ENCODE data around the gene SCARB1.

SCARB1 gene

GRCh38 chr12:124764451-124764850 lies 99.2 kb downstream of the SCARB1 start:
- no peak for DNase-seq

GRCh38 chr12:124763594-124763979 lies 100.1 kb downstream of the SCARB1 start:
- DNase-seq: no peak

GRCh38 chr12:124762791-124763593 lies 100.7 kb downstream of the SCARB1 start:
- DNase-seq: no peak

GRCh38 chr12:124762384-124762783 lies 101.3 kb downstream of the SCARB1 start:
- DNase-seq: no peak

GRCh38 chr12:124761871-124762270 lies 101.8 kb downstream of the SCARB1 start:
- DNase-seq: no peak

- no peak for DNase-seq
Measured at GRCh38 chr12:124761056-124761455, 102.6 kb downstream of the SCARB1 start.

- no peak for DNase-seq
Measured at GRCh38 chr12:124760560-124760959, 103.1 kb downstream of the SCARB1 start.

- peak in 1 of 56 donors; percentile 31 for DNase-seq
Measured at GRCh38 chr12:124759841-124760503, 103.7 kb downstream of the SCARB1 start.

- DNase-seq: peak in 1 of 56 donors; percentile 38
Measured at GRCh38 chr12:124758266-124759220, 105.1 kb downstream of the SCARB1 start.

- DNase-seq: no peak
Measured at GRCh38 chr12:124757329-124757728, 106.3 kb downstream of the SCARB1 start.

- DNase-seq: no peak
Measured at GRCh38 chr12:124756760-124757159, 106.9 kb downstream of the SCARB1 start.

GRCh38 chr12:124756166-124756565 lies 107.5 kb downstream of the SCARB1 start:
- no peak for DNase-seq

GRCh38 chr12:124755801-124756148 lies 107.9 kb downstream of the SCARB1 start:
- DNase-seq: no peak

GRCh38 chr12:124754949-124755800 lies 108.5 kb downstream of the SCARB1 start:
- DNase-seq: peak in 54 of 56 donors; percentile 33 to 93 (median 79)

GRCh38 chr12:124754491-124754890 lies 109.2 kb downstream of the SCARB1 start:
- peak in 1 of 56 donors; percentile 28 for DNase-seq

- no peak for DNase-seq
Measured at GRCh38 chr12:124753993-124754392, 109.7 kb downstream of the SCARB1 start.

- DNase-seq: no peak
Measured at GRCh38 chr12:124753228-124753591, 110.5 kb downstream of the SCARB1 start.

- peak in 4 of 56 donors; percentile 19 to 44 (median 30) for DNase-seq
Measured at GRCh38 chr12:124752437-124753227, 111.0 kb downstream of the SCARB1 start.

GRCh38 chr12:124751654-124752355 lies 111.9 kb downstream of the SCARB1 start:
- DNase-seq: no peak
